ENCODE measurements around the gene FGG.

- TF ChIP-seq SIX5 (IDR thresholded peaks at IDR 0.05; ENCODE audit: low read depth, low read length, severe bottlenecking) = no peak
- no peak for TF ChIP-seq GABPA (IDR thresholded peaks at IDR 0.05; ENCODE audit: low read depth)
Observed at GRCh38 chr4:154597798-154598774, 14.4 kb downstream of the FGG start.

Data from GM12878 (cell line).